HepG2 (cell line): ENCODE measurements around the gene PLD2. TPM values are rescaled to one million over a fixed set of nuclear protein-coding genes. Genes with fewer than 3 reads are reported as not detected.
A peak's percentile ranks its signal among the peaks of the same experiment; 100 is the strongest.

Experiments
- ATRX ChIP-seq: sonication (generic); formaldehyde crosslinking; IDR thresholded peaks from 2 replicates; pipeline ENCODE4 v1.4.0; 2020; ENCODE audit warnings: missing genetic modification reagents, borderline replicate concordance
- CEBPB ChIP-seq: IDR thresholded peaks from 2 replicates; pipeline ENCODE4 v1.6.1; 2011; ENCODE audit warnings: low read depth, low read length, improper control_type of control experiment, borderline replicate concordance
- CSRNP1 ChIP-seq: sonication (generic); formaldehyde crosslinking; IDR thresholded peaks from 2 replicates; pipeline ENCODE4 v1.8.1; 2023; ENCODE audit warnings: mild to moderate bottlenecking, missing genetic modification reagents
- FOXA3 ChIP-seq: IDR thresholded peaks from 2 replicates; pipeline ENCODE4 v1.6.1; 2016; ENCODE audit warnings: missing genetic modification reagents, missing compliant biosample characterization
- GLI4 ChIP-seq: sonication (generic); formaldehyde crosslinking; IDR thresholded peaks from 2 replicates; pipeline ENCODE4 v1.5.1; 2020; ENCODE audit warnings: missing genetic modification reagents, mild to moderate bottlenecking, moderate library complexity, borderline replicate concordance
- IKZF1 ChIP-seq: fragments of 450-650 bp; IDR thresholded peaks from 2 replicates; pipeline ENCODE4 v1.7.1; 2016
- MTF2 ChIP-seq: sonication (generic); formaldehyde crosslinking; IDR thresholded peaks from 2 replicates; pipeline ENCODE4 v1.5.0; 2020; ENCODE audit warnings: missing genetic modification reagents, borderline replicate concordance
- NR2C2 ChIP-seq: sonication (generic); formaldehyde crosslinking; IDR thresholded peaks from 2 replicates; pipeline ENCODE4 v1.4.0; 2020; ENCODE audit warnings: missing genetic modification reagents, mild to moderate bottlenecking, moderate library complexity, borderline replicate concordance
- PAX8 ChIP-seq: sonication (generic); formaldehyde crosslinking; IDR thresholded peaks from 2 replicates; pipeline ENCODE4 v1.8.0; 2022; ENCODE audit warnings: mild to moderate bottlenecking, missing genetic modification reagents, borderline replicate concordance
- SKIL ChIP-seq: sonication (generic); formaldehyde crosslinking; IDR thresholded peaks from 2 replicates; pipeline ENCODE4 v1.8.0; 2022; ENCODE audit warnings: missing genetic modification reagents, mild to moderate bottlenecking, moderate library complexity, borderline replicate concordance
- SNAI1 ChIP-seq: sonication (generic); formaldehyde crosslinking; IDR thresholded peaks from 2 replicates; pipeline ENCODE4 v1.5.0; 2020; ENCODE audit warnings: mild to moderate bottlenecking, missing genetic modification reagents, borderline replicate concordance
- SNAPC5 ChIP-seq: sonication (generic); formaldehyde crosslinking; IDR thresholded peaks from 2 replicates; pipeline ENCODE4 v1.8.1; 2023; ENCODE audit warnings: mild to moderate bottlenecking, missing genetic modification reagents, borderline replicate concordance
- TRIM22 ChIP-seq: fragments of 450-650 bp; IDR thresholded peaks from 2 replicates; pipeline ENCODE4 v1.6.1; 2017
- ZBTB2 ChIP-seq: sonication (generic); formaldehyde crosslinking; IDR thresholded peaks from 2 replicates; pipeline ENCODE4 v1.8.0; 2022; ENCODE audit warnings: low read depth, missing genetic modification reagents
- ZBTB34 ChIP-seq: sonication (generic); formaldehyde crosslinking; IDR thresholded peaks from 2 replicates; pipeline ENCODE4 v1.8.0; 2022; ENCODE audit warnings: mild to moderate bottlenecking, missing genetic modification reagents
- ZFP37 ChIP-seq: sonication (generic); formaldehyde crosslinking; IDR thresholded peaks from 2 replicates; pipeline ENCODE4 v1.4.0; 2020; ENCODE audit warnings: missing genetic modification reagents, borderline replicate concordance
- ZFP82 ChIP-seq: sonication (generic); formaldehyde crosslinking; IDR thresholded peaks from 2 replicates; pipeline ENCODE4 v1.5.1; 2020; ENCODE audit warnings: mild to moderate bottlenecking, missing genetic modification reagents, borderline replicate concordance
- ZNF33B ChIP-seq: sonication (generic); formaldehyde crosslinking; IDR thresholded peaks from 2 replicates; pipeline ENCODE4 v1.5.1; 2020; ENCODE audit warnings: mild to moderate bottlenecking, missing genetic modification reagents
- ZNF431 ChIP-seq: sonication (generic); formaldehyde crosslinking; IDR thresholded peaks from 2 replicates; pipeline ENCODE4 v1.9.0; 2022; ENCODE audit warnings: missing genetic modification reagents, low read depth, mild to moderate bottlenecking, borderline replicate concordance
- ZNF616 ChIP-seq: sonication (generic); formaldehyde crosslinking; IDR thresholded peaks from 2 replicates; pipeline ENCODE4 v1.5.0; 2020; ENCODE audit warnings: low read depth, mild to moderate bottlenecking, missing genetic modification reagents
- polyA plus RNA-seq, 8 experiments: library from polyadenylated mRNA; depleted of rRNA in 3 of 8; stranded (reverse) in 7 of 8; unstranded in 1 of 8; fragments of >200 nt; fragmentation: Illumina TruSeq in 4 of 8; extraction: Trizol in 4 of 8; gene quantifications; 2 replicates each; pipeline versions ENCODE4 v1.2.1 to v1.2.3, GENCODE V29; 2011 to 2016; ENCODE audit warnings: low read depth in 4 of 8, missing spikeins in 1 of 8, mixed read lengths in 1 of 8; ENCODE audit not compliant: insufficient read depth in 1 of 8
- total RNA-seq, 5 experiments: library from RNA; depleted of rRNA; stranded (reverse); fragments of >200 nt; fragmentation: Illumina TruSeq; extraction: Trizol; gene quantifications; 2 replicates each; pipeline ENCODE4 v1.2.3, GENCODE V29; 2016; ENCODE audit warnings: low read depth in 1 of 5

Gene PLD2
- total and polyA plus RNA-seq, 2 of the 13 experiments (the other 11 are each of a cell fraction or from before 2014, with no cell fraction given), result 13.4 to 29.7 TPM

- no peak for TF ChIP-seq TRIM22
- no peak for TF ChIP-seq NR2C2 (CRISPR knock-in tag)
- no peak for TF ChIP-seq SNAPC5
- no peak for TF ChIP-seq PAX8 (CRISPR knock-in tag)
- no peak for TF ChIP-seq GLI4 (CRISPR knock-in tag)
- no peak for TF ChIP-seq SNAI1 (CRISPR knock-in tag)
- TF ChIP-seq ZNF616, result no peak
- no peak for TF ChIP-seq ZBTB34 (CRISPR knock-in tag)
- TF ChIP-seq ZNF33B (CRISPR knock-in tag), result no peak
- 0 out of 2 replicates have a peak, but pooled peaks have one; percentile 49 for TF ChIP-seq ZBTB2
- no peak for TF ChIP-seq CEBPB
- TF ChIP-seq FOXA3 (CRISPR knock-in tag), result peak; percentile 62
- no peak for TF ChIP-seq ZFP37
- TF ChIP-seq SKIL (CRISPR knock-in tag), result peak; percentile 40; the same call in 1 of the 2 replicates
- TF ChIP-seq ZNF431 (CRISPR knock-in tag), result 0 out of 2 replicates have a peak, but pooled peaks have one; percentile 37
- TF ChIP-seq ATRX (CRISPR knock-in tag), result no peak
- no peak for TF ChIP-seq IKZF1
- TF ChIP-seq MTF2 (CRISPR knock-in tag), result no peak; the same call in 1 of the 2 replicates
- no peak; the same call in 1 of the 2 replicates for TF ChIP-seq ZFP82
- TF ChIP-seq CSRNP1 (CRISPR knock-in tag), result no peak
Observed at GRCh38 chr17:4788807-4789700, 17.9 kb upstream of the PLD2 start, which contains the start of gene GLTPD2 (continued).
